Activated CD4-positive, alpha-beta T cell treated with anti-CD3 and anti-CD28 coated beads for 4 hours (primary cell): ENCODE measurements around the gene PRKCE.

Source experiments
- DNase-seq, 2 donors: peaks; one replicate each; pipeline ENCODE4 v3.0.0-alpha.2; 2020

Gene PRKCE

GRCh38 chr2:45786030-45786835, 134.8 kb downstream of the PRKCE start:
- no peak for DNase-seq

GRCh38 chr2:45786836-45787357, 135.4 kb downstream of the PRKCE start:
- DNase-seq, result no peak

GRCh38 chr2:45788401-45788800, 136.9 kb downstream of the PRKCE start:
- no peak for DNase-seq

GRCh38 chr2:45789317-45789716, 137.8 kb downstream of the PRKCE start:
- DNase-seq, result no peak

- DNase-seq, result no peak
These were observed 138.7 kb downstream of the PRKCE start for GRCh38 chr2:45789961-45790723.

GRCh38 chr2:45793305-45793962, 142.0 kb downstream of the PRKCE start:
- no peak for DNase-seq

- no peak for DNase-seq
These were observed 142.7 kb downstream of the PRKCE start for GRCh38 chr2:45794134-45794617.

- no peak for DNase-seq
These were observed 145.0 kb downstream of the PRKCE start for GRCh38 chr2:45796500-45796899.

- no peak for DNase-seq
These were observed 146.2 kb downstream of the PRKCE start for GRCh38 chr2:45797451-45798230.

- no peak for DNase-seq
These were observed 148.4 kb downstream of the PRKCE start for GRCh38 chr2:45799679-45800381.

GRCh38 chr2:45802499-45803138, 151.1 kb downstream of the PRKCE start:
- DNase-seq, result no peak

GRCh38 chr2:45804987-45805755, 153.7 kb downstream of the PRKCE start:
- DNase-seq, result no peak

GRCh38 chr2:45806563-45807358, 155.3 kb downstream of the PRKCE start:
- DNase-seq, result no peak

GRCh38 chr2:45808294-45808800, 156.9 kb downstream of the PRKCE start:
- no peak for DNase-seq

- no peak for DNase-seq
These were observed 157.7 kb downstream of the PRKCE start for GRCh38 chr2:45809205-45809604.

- DNase-seq, result no peak
These were observed 160.6 kb downstream of the PRKCE start for GRCh38 chr2:45812011-45812500.

GRCh38 chr2:45813003-45813941, 161.8 kb downstream of the PRKCE start:
- DNase-seq, result no peak

GRCh38 chr2:45814488-45814887, 163.0 kb downstream of the PRKCE start:
- no peak for DNase-seq
